Testis (tissue), 3 donors: ENCODE data around the gene ZBTB17. TPM values are rescaled to one million over a fixed set of nuclear protein-coding genes. Genes with fewer than 3 reads are reported as not detected.

Source experiments
- DNase-seq: peaks from one replicate; pipeline ENCODE4 v3.0.0-alpha.2; 2019
- H3K27ac ChIP-seq, 2 donors: fragments of 200-600 bp; sonication (generic); one replicate each; pipeline ENCODE4 v1.5.1; 2019
- H3K27me3 ChIP-seq: fragments of 200-600 bp; sonication (generic); one replicate; pipeline ENCODE4 v1.5.1; 2019
- H3K36me3 ChIP-seq: fragments of 200-600 bp; sonication (generic); one replicate; pipeline ENCODE4 v1.5.1; 2017; ENCODE audit warnings: low read depth; ENCODE audit errors: missing control alignments
- H3K4me1 ChIP-seq: fragments of 200-600 bp; sonication (generic); one replicate; pipeline ENCODE4 v1.5.1; 2019
- H3K4me3 ChIP-seq, 2 donors: fragments of 200-600 bp; sonication (generic); one replicate each; pipeline ENCODE4 v1.5.1; 2017 to 2019
- H3K9me3 ChIP-seq: fragments of 200-600 bp; sonication (generic); one replicate; pipeline ENCODE4 v1.5.1; 2017
- POLR2A ChIP-seq: fragments of 450-650 bp; IDR thresholded peaks from one replicate; pipeline ENCODE4 v1.6.1; 2017; ENCODE audit warnings: antibody characterized with exemption, mild to moderate bottlenecking, moderate library complexity
- WGBS, 2 donors: methylation state at CpG; one replicate each; pipeline ENCODE4 v1.1.5; 2018; 5-methylcytosine and 5-hydroxymethylcytosine counted together
- intact Hi-C: fragments of 100-400 bp; cut with DNase I; formaldehyde crosslinking; loops from one replicate; pipeline ENCODE4 v1.15.1; 2023; ENCODE audit warnings: low total_unique reads
- polyA plus RNA-seq: library from polyadenylated mRNA; stranded (reverse); fragments of 350-450 nt; fragmentation: Illumina TruSeq; extraction: RNeasy Lipid Tissue Mini Kit (QIAGEN cat#74804); gene quantifications from one replicate; pipeline ENCODE4 v1.2.3, GENCODE V29; 2014; ENCODE audit warnings: low read depth, low replicate concordance; ENCODE audit not compliant: insufficient read depth
- total RNA-seq, 2 donors: library from RNA; depleted of rRNA; stranded (reverse); fragments of >200 nt; gene quantifications; one replicate each; pipeline ENCODE4 v1.2.3, GENCODE V29; 2016
- TF ChIP-seq, protein P1 (sequence below), 3 experiments: fragments of 450-650 bp in 2 of 3; fragments of 200-600 bp in 1 of 3; sonication (generic) in 1 of 3; IDR thresholded peaks; one replicate each; pipeline ENCODE4 v1.5.1; 2016 to 2019; ENCODE audit warnings: antibody characterized with exemption in 3 of 3, mild to moderate bottlenecking in 2 of 3, moderate library complexity in 1 of 3

The ZBTB17 gene
- total and polyA plus RNA-seq, 3 donors from 2014 or later, result 53.6 to 65.8 (median 60.2) TPM

DNA sequence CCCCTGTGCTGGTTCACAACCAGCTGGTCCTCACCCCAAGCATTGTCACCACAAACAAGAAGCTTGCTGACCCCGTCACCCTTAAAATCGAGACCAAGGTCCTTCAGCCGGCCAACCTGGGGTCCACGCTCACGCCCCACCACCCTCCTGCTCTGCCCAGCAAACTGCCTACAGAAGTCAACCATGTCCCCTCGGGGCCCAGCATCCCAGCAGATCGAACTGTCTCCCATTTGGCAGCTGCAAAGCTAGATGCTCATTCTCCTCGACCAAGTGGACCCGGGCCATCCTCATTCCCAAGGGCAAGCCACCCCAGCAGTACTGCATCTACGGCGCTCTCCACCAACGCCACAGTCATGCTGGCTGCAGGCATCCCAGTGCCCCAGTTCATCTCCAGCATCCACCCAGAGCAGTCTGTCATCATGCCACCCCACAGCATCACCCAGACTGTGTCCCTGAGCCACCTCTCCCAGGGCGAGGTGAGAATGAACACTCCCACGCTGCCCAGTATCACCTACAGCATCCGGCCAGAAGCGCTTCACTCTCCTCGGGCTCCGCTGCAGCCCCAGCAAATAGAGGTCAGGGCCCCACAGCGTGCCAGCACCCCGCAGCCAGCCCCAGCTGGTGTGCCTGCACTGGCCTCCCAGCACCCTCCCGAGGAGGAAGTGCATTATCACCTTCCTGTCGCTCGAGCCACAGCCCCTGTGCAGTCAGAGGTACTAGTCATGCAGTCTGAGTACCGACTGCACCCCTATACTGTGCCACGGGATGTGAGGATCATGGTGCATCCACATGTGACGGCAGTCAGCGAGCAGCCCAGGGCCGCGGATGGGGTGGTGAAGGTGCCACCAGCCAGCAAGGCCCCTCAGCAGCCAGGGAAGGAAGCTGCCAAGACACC, 40.6 kb downstream of the ZBTB17 start:
- TF ChIP-seq, protein P1, sequence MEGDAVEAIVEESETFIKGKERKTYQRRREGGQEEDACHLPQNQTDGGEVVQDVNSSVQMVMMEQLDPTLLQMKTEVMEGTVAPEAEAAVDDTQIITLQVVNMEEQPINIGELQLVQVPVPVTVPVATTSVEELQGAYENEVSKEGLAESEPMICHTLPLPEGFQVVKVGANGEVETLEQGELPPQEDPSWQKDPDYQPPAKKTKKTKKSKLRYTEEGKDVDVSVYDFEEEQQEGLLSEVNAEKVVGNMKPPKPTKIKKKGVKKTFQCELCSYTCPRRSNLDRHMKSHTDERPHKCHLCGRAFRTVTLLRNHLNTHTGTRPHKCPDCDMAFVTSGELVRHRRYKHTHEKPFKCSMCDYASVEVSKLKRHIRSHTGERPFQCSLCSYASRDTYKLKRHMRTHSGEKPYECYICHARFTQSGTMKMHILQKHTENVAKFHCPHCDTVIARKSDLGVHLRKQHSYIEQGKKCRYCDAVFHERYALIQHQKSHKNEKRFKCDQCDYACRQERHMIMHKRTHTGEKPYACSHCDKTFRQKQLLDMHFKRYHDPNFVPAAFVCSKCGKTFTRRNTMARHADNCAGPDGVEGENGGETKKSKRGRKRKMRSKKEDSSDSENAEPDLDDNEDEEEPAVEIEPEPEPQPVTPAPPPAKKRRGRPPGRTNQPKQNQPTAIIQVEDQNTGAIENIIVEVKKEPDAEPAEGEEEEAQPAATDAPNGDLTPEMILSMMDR (IDR thresholded peaks at IDR 0.05), result no peak
- TF ChIP-seq POLR2A, result no peak
- no peak for DNase-seq
- H3K4me3 ChIP-seq, result no peak overlapping the region
- peaks cover 14% of the 10 kb centered on the region for H3K4me1 ChIP-seq
- H3K27me3 ChIP-seq, result no peaks in the 10 kb centered on the region
- H3K9me3 ChIP-seq, result no peaks in the 10 kb centered on the region
- WGBS, 2 donors, result 94% methylated on average over 29 of the region's 29 CpGs; no CpG with 5 or more reads in 1 of the 2 donors
- intact Hi-C loops, result no loop called here
- H3K27ac ChIP-seq, result no peak overlapping the region
- no peaks in the 10 kb centered on the region for H3K36me3 ChIP-seq

DNA sequence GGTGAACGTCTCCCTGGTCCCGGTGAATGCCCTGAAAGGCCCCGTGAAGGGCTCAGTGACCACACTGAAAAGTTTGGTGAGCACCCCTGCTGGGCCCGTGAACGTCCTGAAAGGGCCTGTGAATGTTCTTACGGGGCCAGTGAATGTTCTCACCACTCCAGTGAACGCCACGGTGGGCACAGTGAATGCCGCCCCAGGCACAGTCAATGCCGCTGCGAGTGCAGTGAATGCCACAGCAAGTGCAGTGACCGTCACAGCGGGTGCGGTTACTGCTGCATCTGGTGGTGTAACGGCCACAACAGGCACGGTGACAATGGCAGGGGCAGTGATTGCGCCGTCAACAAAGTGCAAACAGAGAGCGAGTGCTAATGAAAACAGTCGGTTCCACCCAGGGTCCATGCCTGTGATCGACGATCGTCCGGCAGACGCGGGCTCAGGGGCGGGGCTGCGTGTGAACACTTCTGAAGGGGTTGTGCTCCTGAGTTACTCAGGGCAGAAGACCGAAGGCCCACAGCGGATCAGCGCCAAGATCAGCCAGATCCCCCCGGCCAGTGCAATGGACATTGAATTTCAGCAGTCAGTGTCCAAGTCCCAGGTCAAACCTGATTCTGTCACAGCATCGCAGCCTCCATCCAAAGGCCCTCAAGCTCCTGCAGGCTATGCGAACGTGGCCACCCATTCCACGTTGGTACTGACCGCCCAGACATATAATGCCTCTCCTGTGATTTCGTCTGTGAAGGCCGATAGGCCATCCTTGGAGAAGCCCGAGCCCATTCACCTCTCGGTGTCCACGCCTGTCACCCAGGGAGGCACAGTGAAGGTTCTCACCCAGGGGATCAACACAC, 41.5 kb downstream of the ZBTB17 start:
- intact Hi-C loops, result no loop called here
- Histone ChIP-seq H3K4me3 (no peak overlapping the region), H3K4me1 (peaks cover 12% of the 10 kb centered on the region), H3K36me3 (no peaks in the 10 kb centered on the region), H3K27ac (no peak overlapping the region), H3K9me3 (no peaks in the 10 kb centered on the region), H3K27me3 (no peaks in the 10 kb centered on the region)
- DNase-seq, result no peak
- TF ChIP-seq POLR2A, result no peak
- TF ChIP-seq, protein P1 (IDR thresholded peaks at IDR 0.05), result no peak
- WGBS, 2 donors, result 91 to 95% methylated on average over 37 to 42 of the region's 42 CpGs

DNA sequence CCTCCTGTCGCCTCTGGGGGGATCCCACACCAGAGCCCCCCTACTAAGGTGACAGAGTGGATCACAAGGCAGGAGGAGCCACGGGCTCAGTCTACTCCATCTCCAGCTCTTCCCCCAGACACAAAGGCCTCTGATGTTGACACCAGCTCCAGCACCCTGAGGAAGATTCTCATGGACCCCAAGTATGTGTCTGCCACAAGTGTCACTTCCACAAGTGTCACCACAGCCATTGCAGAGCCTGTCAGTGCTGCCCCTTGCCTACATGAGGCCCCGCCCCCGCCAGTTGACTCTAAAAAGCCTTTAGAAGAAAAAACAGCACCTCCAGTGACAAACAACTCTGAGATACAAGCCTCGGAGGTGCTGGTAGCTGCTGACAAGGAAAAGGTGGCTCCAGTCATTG, 42.2 kb downstream of the ZBTB17 start:
- H3K36me3 ChIP-seq, result no peaks in the 10 kb centered on the region
- no peak overlapping the region for H3K27ac ChIP-seq
- TF ChIP-seq, protein P1 (IDR thresholded peaks at IDR 0.05), result no peak
- TF ChIP-seq POLR2A, result no peak
- H3K4me1 ChIP-seq, result peaks cover 5% of the 10 kb centered on the region
- no peak for DNase-seq
- 82 to 89% methylated on average over 3 to 5 of the region's 5 CpGs for WGBS, 2 donors
- intact Hi-C loops, result no loop called here
- H3K9me3 ChIP-seq, result no peaks in the 10 kb centered on the region
- H3K27me3 ChIP-seq, result no peaks in the 10 kb centered on the region
- no peak overlapping the region for H3K4me3 ChIP-seq

DNA sequence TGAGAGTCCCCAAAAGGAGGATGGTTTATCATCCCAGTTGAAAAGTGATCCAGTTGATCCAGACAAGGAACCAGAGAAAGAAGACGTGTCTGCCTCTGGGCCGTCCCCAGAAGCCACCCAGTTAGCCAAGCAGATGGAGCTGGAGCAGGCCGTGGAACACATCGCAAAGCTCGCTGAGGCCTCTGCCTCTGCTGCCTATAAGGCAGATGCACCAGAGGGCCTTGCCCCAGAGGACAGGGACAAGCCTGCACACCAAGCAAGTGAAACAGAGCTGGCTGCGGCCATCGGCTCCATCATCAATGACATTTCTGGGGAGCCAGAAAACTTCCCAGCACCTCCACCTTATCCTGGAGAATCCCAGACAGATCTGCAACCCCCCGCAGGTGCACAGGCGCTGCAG, 43.3 kb downstream of the ZBTB17 start:
- H3K36me3 ChIP-seq, result no peaks in the 10 kb centered on the region
- no peak overlapping the region for H3K27ac ChIP-seq
- DNase-seq, result no peak
- WGBS, 2 donors, result 96 to 97% methylated on average over 8 to 9 of the region's 9 CpGs
- H3K9me3 ChIP-seq, result no peaks in the 10 kb centered on the region
- intact Hi-C loops, result no loop called here
- H3K4me1 ChIP-seq, result no peaks in the 10 kb centered on the region
- H3K4me3 ChIP-seq, result no peak overlapping the region
- TF ChIP-seq, protein P1 (IDR thresholded peaks at IDR 0.05), result no peak
- TF ChIP-seq POLR2A, result no peak
- no peaks in the 10 kb centered on the region for H3K27me3 ChIP-seq
